ENCODE data around the gene PDE4D. TPM values are rescaled to one million over a fixed set of nuclear protein-coding genes. Genes with fewer than 3 reads are reported as not detected.
"Not testable (repeated sequence)": the region's sequence is repeated elsewhere in the genome, so short reads cannot be mapped to it uniquely, and the experiment has no call there.

The PDE4D gene
- total RNA-seq, 1 donor from 2014 or later, result 7.3 TPM

DNA sequence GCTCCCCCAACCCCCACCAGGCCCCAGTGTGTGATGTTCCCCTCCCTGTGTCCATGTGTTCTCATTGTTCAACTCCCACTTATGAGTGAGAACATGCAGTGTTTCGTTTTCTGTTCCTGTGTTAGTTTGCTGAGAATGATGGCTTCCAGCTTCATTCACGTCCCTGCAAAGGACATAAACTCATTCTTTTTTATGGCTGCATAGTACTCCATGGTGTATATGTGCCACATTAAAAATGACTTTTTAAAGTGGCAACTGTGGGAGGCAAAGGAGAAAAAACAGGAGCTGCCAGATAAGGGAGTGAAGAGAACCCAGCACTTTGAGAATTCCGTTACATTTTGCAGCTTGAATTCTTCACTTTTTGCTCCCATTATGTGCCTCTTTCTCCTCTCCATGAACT is 836.9 kb downstream of the PDE4D start:
- ATAC-seq, result not testable (repeated sequence)

GRCh38 chr5:59055745-59056448 is 837.6 kb downstream of the PDE4D start:
- no peak for ATAC-seq

DNA sequence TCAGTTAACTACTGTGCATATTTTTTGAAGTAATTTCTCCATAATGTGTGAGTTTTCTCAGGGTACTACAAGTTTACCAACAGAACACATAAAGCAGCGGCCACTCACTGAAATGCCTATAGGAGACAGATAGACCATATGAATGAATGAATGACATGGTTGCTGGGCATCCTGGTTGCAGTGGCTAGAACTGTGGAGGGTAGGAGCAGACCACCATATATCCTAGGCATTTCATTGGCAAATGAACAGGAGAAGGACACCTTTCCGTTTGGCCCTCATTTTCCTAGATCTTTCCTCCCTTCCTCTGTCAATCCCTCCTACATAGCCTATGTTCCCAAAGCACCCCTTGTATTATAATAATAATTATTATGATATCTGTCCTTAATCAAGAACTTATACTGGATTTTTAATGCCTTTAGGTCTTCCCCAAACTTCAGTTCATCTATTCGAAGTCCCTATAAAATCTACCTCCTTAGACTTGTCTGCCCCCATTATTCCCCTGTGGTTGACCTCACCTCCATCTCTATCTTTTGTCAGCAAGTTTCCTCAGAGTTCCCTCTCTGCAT is 838.5 kb downstream of the PDE4D start:
- no peak for ATAC-seq

DNA sequence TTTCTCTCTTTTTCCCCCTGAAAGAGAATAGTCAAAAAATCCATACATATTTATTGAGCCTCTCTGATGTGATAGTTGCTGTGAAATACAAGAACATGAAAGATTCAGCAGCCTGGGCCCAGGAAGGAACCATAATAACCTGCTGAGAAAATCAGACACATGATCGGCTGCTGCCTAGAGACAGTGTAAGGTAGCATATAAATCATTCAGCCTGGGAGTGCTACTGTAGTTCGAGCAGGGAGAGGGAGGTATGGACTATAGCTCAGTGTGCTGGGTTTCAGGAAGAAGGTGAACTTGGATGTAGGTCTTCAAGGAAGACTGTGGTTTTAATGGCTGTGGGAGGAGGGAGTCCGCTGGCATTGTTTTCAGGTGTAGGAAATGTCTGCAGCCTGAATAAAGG is 841.6 kb downstream of the PDE4D start:
- ATAC-seq, result no peak

- no peak for ATAC-seq
These were observed 844.4 kb downstream of the PDE4D start for GRCh38 chr5:59049095-59049494.

- ATAC-seq, result no peak
These were observed 851.1 kb downstream of the PDE4D start for GRCh38 chr5:59042201-59043055.

DNA sequence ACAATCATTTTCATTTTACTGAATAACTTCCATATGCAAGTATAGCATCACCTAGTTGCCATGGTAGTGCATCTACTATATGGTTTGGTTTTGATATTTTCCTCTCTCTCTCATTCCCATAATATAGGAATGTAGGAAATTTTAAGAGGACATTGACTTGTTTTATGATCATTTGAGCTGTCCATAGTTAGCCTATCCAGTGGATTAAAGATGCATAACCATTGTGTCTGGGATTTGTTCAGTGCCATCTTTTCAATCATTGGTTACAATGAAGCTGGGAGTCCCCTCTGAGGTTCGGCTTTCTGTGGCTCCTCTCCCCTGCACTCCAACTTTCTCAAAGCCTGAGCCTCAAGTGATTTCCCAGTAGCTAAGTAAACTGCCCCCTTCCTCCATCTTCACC is 852.2 kb downstream of the PDE4D start:
- ATAC-seq, result no peak

GRCh38 chr5:59040804-59041201 is 852.7 kb downstream of the PDE4D start:
- no peak for ATAC-seq

DNA sequence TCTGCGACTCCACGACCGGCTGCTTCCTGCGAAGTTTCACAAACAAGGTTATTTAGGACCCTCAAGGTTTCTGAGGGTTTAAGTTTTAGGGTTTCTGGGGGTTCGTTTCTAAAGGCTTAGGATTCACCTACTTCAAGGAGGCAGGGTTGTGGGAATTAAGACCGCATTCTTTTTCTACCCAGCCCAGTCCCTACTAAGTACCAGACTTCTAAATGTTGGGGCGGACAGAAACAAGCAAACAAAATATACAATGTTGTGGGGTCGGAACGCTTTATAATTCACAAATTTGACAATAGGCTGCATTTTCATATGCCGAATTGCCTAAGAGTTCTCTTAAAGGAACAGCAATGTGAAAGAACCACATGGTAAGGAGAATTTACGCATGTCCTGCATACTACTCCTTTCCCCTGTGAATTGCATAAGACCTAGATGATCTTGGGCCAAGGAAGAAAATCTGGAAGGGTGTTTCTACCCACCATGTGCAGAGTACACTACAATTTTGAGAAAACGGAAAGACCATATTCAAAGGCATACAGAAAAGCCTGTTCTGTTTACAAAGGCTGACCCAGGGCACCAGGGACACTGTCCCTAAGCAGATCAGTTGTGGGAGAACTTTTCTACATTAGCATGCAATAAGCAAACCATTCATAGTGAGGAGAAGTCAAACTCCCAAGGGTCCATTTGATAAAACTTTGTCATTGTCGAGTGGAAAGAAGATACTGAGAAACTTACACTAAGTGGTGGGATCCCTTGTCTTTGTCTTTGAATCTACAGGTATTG is 853.3 kb downstream of the PDE4D start:
- no peak for ATAC-seq

DNA sequence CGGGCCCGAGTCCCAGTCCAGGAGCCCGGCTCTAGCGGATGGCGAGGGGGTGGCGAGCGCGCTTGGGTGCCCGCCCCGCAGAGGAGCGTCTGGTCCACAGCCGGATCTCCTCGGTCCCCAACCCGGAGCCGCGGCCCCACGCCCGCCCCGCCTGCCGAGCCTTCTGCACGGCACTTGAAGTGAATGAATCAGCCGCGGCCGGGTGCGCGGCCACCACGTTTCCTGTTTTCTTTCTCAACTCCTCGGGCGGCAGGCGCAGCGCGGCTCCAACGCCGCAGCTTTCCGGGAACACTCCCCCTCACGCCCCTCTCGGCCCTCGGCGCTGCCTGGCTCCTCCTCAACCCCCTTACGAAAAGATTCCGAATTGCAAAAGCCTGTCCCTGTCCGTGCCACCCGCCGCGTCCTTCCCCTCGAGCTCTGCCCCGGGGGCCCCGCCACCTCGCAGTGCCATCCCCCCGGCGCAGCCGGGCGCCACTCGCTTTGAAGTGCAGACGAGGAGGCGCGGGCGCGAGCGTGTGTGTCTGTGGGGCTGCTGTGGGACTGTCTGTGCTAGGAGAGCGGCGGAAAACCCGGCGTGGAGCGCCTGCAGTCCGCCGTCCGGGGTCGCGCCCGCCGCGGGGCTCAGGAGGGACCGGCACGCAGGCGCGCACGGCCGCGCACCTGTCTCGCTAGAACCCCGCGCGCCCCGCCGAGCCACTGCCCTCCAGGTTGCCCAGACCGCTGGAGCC is 854.1 kb downstream of the PDE4D start:
- peak; percentile 75 for ATAC-seq

GRCh38 chr5:59038798-59039295 is 854.7 kb downstream of the PDE4D start:
- ATAC-seq, result peak; percentile 49

- no peak for ATAC-seq
These were observed 855.4 kb downstream of the PDE4D start for GRCh38 chr5:59037941-59038797.

GRCh38 chr5:59037453-59037852 is 856.1 kb downstream of the PDE4D start:
- no peak for ATAC-seq

DNA sequence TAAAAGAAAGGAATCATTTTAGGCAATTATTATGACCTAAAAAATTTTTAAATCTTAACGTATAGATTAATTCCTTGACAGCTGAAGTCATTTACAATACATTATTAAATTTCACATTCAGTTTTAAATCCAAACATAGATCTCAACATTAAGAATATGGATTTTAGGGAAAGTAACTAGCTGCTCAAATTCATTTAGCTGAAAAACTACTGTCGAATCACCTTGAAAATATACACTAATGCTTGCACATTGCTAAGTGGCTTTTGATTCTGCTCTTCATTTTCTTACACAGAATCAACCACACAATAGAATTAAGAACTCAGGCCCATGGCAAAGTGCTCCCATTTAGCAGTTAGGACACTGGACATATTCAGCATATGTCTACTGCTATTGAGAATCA is 856.5 kb downstream of the PDE4D start:
- no peak for ATAC-seq

DNA sequence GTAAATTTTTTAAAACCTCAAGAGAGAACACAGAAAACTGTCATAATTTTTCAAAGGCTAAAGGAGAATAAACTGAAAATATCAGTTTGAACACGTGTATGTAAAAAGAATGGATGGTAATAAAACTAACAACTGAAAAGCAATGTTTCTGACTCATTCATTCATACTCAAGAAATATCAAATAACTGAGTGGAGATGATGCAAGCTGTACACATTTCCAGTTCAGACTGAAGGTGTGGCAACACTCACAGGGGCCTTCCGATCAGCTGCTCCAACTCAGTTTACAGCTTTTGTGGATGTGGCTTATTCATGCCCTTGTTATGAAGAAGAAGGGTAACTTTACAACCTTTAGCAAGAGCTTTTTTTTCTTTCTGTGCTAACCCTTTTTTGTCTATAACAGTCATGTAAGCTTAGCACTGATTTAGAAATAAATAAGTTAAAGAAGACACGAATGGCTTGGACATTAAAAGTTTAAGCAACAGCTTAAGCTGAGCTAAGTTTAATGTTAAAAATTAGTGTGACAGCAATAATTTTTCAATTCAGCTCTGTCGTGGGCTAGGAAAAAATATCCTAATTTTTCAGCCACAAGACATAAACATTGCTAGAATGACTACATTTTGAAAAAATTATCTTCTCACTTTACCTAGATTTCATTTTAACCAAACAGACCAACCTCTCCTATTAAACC is 857.1 kb downstream of the PDE4D start:
- peak; percentile 66 for ATAC-seq

DNA sequence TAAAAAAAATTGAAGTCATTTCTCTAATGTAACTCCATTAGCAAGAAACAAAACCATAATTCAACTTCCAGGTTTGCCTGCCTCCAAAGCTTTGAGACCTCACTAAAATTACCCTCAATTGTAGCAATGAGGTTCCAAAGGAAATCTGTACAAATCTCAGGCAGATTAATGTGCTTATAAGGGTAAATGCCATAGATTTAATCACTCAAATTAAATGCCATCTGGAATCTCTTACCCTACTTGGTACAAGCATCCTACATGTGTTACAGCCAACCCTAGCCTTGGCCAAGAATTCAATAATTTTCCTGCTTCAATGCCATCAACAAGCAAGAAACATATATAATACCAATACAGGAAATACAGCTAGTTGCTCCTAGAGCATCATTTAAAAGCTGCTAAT is 857.8 kb downstream of the PDE4D start:
- ATAC-seq, result no peak

- no peak for ATAC-seq
These were observed 858.9 kb downstream of the PDE4D start for GRCh38 chr5:59034498-59035186.

- no peak for ATAC-seq
These were observed 866.2 kb downstream of the PDE4D start for GRCh38 chr5:59027145-59027907.

- no peak for ATAC-seq
These were observed 867.8 kb downstream of the PDE4D start for GRCh38 chr5:59025734-59026133.
